NK-92 treated with Interleukin-12 subunit alpha and Interleukin-12 subunit beta, amount 100 ng/mL, for 24 hours (cell line): ENCODE results near the gene STAM2.
A peak's percentile ranks its signal among the peaks of the same experiment; 100 is the strongest.
"Not testable (repeated sequence)": the region's sequence is repeated elsewhere in the genome, so short reads cannot be mapped to it uniquely, and the experiment has no call there.

Experiments
- DNase-seq: peaks from one replicate; lab custom pipeline; 2025; lab: John Stamatoyannopoulos, UW

The STAM2 gene

DNA sequence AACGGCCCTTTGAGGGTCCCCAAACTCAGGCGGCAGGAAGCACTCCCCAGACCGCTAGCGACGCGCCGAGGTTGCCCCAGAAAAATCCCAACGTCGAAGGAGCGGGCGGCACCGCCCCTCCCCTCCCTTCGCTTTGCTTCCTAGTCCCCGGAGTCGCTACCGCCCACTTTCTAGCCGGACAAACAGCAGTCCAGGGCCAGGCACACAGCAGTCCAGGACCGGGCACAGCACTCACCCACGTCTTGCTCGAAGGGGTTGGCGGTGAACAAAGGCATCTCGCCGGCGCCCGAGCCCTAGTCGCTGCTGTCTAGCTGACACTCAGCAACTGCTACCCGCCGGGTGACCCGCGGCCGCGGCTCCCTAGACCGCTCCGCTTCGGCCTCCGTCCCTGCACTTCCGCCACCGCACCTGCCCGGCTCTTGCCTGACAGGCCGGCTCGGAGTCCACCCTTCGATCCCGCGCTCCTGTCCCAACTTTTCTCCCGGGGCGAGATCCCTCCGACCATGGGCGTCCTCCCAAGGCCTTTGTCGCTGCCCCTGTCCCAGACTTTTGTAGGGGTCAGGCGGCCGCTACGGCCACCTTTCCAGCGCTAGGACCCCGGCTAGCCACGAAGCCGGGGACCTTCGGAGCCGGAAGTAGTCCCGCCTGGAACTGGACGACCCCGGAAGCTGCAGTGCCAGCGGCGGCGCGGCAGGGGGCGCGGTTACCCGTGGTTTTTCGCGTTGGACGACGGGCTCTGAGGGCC is at the start of gene STAM2:
Gene STAM2, minus strand, starts transcription at position 396 of the 745 bp plus-strand sequence. Its CDS starts 121 bp downstream, at position 275.
- peak; percentile 81 for DNase-seq

DNA sequence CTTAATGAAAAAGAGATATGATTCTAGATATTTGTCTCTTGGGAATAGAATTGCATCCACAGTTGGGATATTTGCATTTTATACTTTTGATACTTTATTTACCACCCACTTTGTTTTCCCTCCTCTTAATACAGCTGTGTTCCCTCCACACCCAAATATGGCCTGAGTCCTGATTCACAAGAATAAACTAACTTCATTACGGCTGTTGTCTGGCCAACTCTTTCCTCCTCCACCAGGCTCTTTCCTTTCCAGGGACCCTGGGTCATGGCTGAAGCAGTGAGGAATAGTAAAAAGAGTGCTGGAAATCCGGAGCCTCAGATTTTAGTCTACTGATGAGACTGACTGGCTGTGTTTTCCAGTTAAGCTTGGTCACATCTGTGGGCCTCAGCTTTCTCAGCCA is 48.4 kb upstream of the STAM2 start:
- DNase-seq = no peak

- DNase-seq = no peak
These were observed 47.5 kb upstream of the STAM2 start for GRCh38 chr2:152222975-152223637.

GRCh38 chr2:152221839-152222238 is 46.3 kb upstream of the STAM2 start:
- no peak for DNase-seq

- no peak for DNase-seq
These were observed 43.7 kb upstream of the STAM2 start for GRCh38 chr2:152219077-152219828.

DNA sequence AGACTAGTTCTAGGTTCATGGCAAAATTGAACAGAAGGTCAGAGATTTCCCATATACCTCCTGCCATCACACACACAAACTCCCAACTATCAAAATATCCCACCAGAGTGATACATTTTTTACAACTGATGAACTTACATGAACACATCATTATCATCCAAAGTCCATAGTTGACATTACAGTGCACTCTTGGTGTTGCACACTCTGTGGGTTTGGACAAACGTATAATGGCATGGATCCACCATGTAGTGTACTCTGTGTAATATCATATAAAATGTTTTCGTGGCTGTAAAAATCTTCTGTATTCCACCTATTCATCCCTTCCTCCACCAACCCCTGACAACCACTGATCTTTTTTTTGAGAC is 25.9 kb upstream of the STAM2 start:
- DNase-seq = no peak

- peak; percentile 23 for DNase-seq
These were observed 25.3 kb upstream of the STAM2 start for GRCh38 chr2:152200565-152201465.

GRCh38 chr2:152200101-152200500 is 24.5 kb upstream of the STAM2 start:
- no peak for DNase-seq

DNA sequence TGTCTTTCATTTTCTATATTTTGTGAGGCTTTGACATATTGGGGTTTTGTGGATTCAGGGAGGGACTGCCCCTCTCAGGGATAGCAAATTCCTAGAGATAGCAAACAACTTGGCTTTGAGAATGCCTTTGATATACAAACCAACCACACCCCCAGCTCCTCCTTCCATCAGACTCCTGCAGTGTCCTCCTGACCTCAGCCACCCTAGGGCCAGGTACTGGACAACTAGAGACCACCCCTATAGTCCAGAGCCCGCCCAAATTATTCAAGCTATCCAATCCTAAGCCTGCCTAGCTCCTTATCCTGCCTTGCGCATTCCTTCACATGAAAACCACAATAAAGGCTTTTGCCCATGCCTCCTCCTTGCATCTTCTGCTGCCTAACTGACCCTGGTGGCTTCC is 22.9 kb upstream of the STAM2 start:
- DNase-seq = no peak

DNA sequence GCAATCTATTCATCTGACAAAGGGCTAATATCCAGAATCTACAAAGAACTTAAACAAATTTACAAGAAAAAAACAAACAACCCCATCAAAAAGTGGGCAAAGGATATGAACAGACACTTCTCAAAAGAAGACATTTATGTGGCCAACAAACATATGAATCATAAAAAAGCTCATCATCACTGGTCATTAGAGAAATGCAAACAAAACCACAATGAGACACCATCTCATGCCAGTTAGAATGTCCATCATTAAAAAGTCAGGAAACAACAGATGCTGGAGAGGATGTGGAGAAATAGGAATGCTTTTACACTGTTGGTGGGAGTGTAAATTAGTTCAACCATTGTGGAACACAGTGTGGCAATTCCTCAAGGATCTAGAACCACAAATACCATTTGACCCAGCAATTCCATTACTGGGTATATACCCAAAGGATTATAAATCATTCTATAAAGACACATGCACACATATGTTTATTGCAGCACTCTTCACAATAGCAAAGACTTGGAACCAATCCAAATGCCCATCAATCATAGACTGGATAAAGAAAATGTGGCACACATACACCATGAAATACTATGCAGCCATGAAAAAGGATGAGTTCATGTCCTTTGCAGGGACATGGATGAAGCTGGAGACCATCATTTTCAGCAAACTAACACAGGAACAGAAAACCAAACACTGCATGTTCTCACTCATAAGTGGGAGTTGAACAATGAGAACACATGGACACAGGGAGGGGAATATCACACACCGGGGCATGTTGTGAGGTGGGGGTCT is 22.1 kb upstream of the STAM2 start:
- not testable (repeated sequence) for DNase-seq

DNA sequence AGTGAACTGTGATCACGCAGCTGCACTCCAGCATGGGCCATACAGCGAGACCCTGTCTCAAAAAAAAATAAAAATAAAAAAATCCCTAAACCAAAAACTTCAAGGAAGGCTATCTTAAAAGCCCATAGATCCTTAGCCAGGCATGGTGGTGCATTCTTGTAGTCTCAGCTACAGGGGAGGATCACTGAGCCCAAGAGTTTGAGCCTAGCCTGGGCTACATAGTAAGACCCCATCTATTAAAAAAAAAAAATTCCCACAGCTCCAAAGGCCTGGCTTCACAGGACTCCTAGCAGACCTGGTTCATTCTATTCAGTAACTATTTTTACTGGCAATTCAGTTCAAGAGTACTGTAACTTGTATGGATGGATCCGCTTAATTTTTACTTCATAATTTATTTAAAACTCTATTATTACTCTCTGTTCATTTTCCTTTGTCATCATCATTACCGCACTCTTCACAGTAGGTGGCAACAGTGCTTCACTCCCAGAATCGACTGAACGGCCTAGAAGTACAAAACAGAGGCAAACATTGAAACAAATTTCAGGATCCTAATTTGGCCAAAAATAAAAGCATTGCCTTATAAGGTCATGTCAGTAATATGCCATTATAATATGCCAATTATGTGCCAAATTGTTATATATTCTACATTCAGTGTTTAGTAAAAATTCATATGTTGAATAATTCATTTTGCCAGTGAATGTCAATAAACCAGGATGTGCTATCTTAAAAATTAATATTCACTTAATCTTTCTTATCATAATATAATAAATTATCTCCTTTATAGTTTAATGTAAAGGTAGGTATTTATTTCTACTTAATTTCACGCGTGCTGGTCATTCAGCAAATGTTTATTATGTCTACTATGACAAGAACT is 14.3 kb upstream of the STAM2 start:
- no peak for DNase-seq

DNA sequence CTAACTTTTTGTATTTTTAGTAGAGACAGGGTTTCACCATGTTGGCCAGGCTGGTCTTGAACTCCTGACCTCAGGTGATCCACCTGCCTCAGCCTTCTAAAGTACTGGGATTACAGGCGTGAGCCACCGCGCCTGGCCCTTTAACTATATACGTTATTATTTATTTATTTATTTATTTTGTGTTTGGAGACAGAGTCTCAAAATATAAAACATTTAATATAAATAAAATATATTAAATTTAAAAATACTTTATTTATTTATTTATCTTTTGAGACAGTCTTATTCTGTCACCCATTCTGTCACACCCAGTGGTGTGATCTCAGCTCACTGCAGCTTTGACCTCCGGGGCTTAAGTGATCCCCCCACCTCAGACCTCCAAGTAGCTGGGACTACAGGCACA is 11.2 kb upstream of the STAM2 start:
- DNase-seq = not testable (repeated sequence)

GRCh38 chr2:152186262-152186661 is 10.7 kb upstream of the STAM2 start:
- no peak for DNase-seq

- no peak for DNase-seq
These were observed 8.0 kb upstream of the STAM2 start for GRCh38 chr2:152183401-152184073.

- not testable (repeated sequence) for DNase-seq
These were observed 2.1 kb upstream of the STAM2 start for GRCh38 chr2:152177667-152178066.

DNA sequence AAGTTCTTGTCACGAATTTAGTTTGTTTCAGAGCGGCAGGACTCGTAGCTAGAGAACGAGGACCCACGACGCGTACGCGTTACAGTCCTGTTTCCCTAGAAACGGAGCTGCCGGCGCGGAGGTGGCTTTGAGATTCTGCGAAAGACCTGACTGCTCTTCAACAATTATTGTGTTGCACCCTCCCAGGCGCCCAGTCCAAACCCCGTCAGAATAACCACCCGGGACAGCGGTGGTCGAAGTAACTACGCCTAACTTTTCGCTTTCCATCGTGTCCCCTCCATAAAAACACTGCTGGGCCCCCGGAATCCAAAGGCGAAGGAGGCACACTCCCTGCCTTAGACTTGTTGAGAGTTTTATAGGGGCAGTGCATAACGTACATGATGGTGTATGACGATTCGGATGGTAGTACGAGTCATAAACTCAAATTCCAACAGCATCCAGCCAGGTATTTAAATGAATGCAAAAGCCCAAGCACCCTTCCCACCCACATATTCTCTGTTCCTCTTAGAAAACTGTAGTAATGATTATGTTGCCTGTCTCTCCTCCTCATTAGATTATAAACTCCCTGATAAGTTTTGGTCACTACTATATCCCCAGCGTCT is 651 bp upstream of the STAM2 start:
- no peak for DNase-seq

DNA sequence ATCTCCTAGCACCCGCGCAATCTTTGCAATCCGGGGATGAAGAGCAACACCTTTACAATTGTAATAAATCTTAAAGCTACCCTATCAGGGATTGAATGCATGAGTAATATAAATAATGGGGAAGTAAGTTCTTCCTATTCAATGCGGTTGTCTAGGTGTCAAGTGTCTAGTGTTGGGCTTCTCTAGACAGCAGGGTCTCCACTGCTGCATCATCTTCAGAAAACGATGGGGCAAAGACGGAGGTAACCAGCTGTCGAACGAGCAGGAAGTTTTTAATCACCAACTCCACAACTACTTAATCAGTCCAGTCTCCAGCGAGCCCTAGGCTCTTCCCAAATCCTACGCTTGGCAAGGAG is 573 bp downstream of the STAM2 start:
- no peak for DNase-seq

- no peak for DNase-seq
These were observed 989 bp downstream of the STAM2 start for GRCh38 chr2:152174574-152174973.

- DNase-seq = no peak
These were observed 1.7 kb downstream of the STAM2 start for GRCh38 chr2:152173831-152174230.
